Nucleus accumbens (tissue), 56 donors: Measurements from ENCODE around the gene TCTA.

ENCODE experiments used
- DNase-seq, 56 donors: peaks; one replicate each; lab custom pipeline; 2025; lab: John Stamatoyannopoulos, UW

TCTA gene

GRCh38 chr3:49456466-49456865, 44.2 kb downstream of the TCTA start:
- DNase-seq, result no peak

GRCh38 chr3:49460188-49460890, 48.1 kb downstream of the TCTA start:
- DNase-seq, result no peak

GRCh38 chr3:49460956-49461355, 48.7 kb downstream of the TCTA start:
- no peak for DNase-seq

- DNase-seq, result no peak
These were observed 49.4 kb downstream of the TCTA start for GRCh38 chr3:49461443-49462171.

GRCh38 chr3:49462222-49462621, 50.0 kb downstream of the TCTA start:
- DNase-seq, result no peak

GRCh38 chr3:49465270-49466034, 53.2 kb downstream of the TCTA start:
- DNase-seq, result peak in 25 of 56 donors; percentile 2 to 31 (median 14)
